Breast epithelium (tissue), 3 donors: ENCODE data around the gene DDR2.
"Not testable (repeated sequence)": the region's sequence is repeated elsewhere in the genome, so short reads cannot be mapped to it uniquely, and the experiment has no call there.

Experiments
- CTCF ChIP-seq, 3 donors: fragments of 450-650 bp; IDR thresholded peaks; one replicate each; pipeline ENCODE4 v1.5.1; 2016 to 2017; ENCODE audit warnings: antibody characterized with exemption in 3 of 3, mild to moderate bottlenecking in 3 of 3, moderate library complexity in 3 of 3
- POLR2A ChIP-seq: fragments of 450-650 bp; IDR thresholded peaks from one replicate; pipeline ENCODE4 v1.6.1; 2016; ENCODE audit warnings: antibody characterized with exemption, mild to moderate bottlenecking, moderate library complexity

- TF ChIP-seq POLR2A; CTCF (IDR thresholded peaks at IDR 0.05): not testable (repeated sequence)
Observed at GRCh38 chr1:162788783-162789182, 156.5 kb downstream of the DDR2 start.
